Keratinocyte (primary cell): ENCODE measurements around the gene SLA2.

Source experiments
- CTCF ChIP-seq, 3 experiments: IDR thresholded peaks in 1 of 3; conservative IDR thresholded peaks in 1 of 3; optimal IDR thresholded peaks in 1 of 3; 2 replicates in 2 of 3; 3 replicates in 1 of 3; pipeline versions ENCODE3 to v1.5.1; 2011; ENCODE audit warnings: low read length in 3 of 3, mild to moderate bottlenecking in 3 of 3, moderate library complexity in 2 of 3, control low read depth in 1 of 3, inconsistent platforms in 1 of 3; ENCODE audit not compliant: insufficient read depth in 2 of 3; ENCODE audit errors: extremely low read depth in 1 of 3
- EZH2 ChIP-seq: IDR thresholded peaks from one replicate; pipeline ENCODE4 v1.6.1; 2012; ENCODE audit warnings: inconsistent platforms, mild to moderate bottlenecking, low read length, moderate library complexity

- no peak for TF ChIP-seq CTCF (optimal IDR thresholded peaks at IDR 0.05 in 1 of 3, IDR thresholded peaks at IDR 0.05 in 1 of 3, conservative IDR thresholded peaks at IDR 0.05 in 1 of 3; ENCODE audit: extremely low read depth in 1 of 3, insufficient read depth in 2 of 3, low read length in 3 of 3)
- no peak for TF ChIP-seq EZH2
Measured at GRCh38 chr20:36623444-36623843, 22.6 kb downstream of the SLA2 start.
